Activated gamma-delta T cell treated with anti-CD3 and anti-CD28 coated beads, Interleukin-2, amount 50 U/mL, for 16 hours (primary cell): ENCODE measurements around the gene MACROD2.

Source experiments
- DNase-seq: peaks from one replicate; pipeline ENCODE4 v3.0.0-alpha.2; 2020; ENCODE audit warnings: low read depth

MACROD2 gene

DNA sequence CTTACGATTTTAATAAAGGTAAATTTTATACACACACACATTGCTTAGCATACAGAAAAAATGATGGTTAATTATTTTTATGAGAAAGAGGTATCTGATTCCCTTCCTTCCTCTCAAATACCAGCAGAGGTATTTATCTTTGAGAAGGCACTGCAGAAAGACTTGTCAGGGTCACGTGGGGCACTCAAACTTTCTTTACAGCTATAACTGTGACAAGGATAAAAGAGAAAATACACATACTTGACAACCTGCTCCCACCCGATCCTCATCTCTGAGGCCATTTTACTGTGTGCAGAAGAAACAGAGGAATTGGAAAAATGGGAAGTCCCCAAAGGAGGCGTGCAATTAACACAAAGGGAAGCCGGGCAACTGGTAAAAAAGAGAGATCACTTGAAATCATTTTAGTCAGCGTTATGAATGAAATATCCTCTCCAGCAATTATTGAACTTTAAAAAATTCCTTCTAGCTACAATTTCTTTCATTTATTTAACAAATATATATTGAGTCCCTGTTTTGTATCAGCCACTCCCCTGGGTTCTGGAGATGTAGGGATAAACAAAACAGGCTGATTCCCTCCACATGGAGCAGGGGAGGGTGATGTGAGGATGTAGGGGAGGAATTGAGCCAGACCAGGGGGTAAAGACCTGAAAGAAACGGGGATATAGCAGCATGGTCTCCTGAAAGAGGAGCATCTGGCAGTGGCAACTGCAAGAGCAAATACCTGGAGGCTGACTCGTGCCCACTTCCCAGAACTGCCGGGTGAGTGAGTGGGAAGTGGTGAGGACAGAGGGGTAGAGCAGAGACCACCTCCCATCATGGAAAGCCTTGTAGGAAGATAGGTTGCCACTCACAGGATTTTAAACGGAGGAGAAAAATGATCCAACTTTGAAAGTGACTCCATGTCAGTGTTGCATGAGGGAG is 2067.6 kb downstream of the MACROD2 start:
- DNase-seq = no peak

DNA sequence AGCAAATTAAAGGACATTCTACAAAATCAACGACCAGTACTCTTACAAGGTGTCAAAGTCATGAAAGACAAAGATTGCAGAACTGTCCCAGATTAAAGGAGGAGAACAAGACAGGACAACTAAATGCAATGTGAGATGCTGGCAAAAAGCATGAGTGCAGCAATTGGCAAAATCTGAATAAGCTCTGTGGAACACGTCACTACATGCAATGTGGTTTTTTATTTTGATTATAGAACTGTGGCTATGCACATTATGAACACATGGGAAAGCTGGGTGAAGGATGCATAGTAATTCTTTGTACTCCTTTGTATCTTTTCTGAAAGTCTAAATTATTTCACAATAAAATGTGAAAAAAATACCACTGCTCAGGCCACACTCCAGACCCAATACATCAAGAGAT is 2068.6 kb downstream of the MACROD2 start:
- DNase-seq = no peak

DNA sequence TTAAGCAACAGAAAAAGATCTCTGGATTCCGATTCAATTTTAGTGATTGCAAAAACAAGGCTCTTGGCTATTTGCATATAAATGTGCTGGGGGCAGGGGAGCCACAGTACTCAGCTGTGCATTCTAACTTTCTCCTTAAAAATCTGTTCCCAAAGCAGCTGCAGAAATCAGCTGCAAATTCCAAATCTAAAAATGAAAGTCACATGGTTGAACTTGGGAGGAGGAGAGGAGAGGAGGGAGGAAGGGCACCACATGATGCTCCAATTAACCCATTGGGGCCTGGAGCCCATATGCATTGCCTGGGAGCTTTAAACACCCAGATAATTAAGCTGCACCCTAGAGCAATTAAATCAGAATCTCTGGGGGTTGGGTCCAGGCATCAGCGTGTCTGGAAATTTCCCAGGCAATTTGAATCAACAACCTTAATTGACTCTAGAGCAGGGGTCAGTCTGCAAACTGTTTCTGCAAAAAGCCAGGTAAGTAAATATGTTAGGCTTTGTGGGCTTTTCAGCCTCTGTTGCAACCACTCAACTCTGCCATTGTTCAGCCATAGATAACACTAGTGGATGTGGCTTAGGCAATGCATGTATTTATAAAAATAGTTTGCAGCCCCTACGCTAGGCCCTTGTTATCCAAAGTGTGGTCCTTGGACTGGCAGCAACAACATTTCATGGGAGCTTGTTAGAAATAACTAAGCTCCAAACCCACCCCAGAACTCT is 2069.8 kb downstream of the MACROD2 start:
- DNase-seq = no peak

DNA sequence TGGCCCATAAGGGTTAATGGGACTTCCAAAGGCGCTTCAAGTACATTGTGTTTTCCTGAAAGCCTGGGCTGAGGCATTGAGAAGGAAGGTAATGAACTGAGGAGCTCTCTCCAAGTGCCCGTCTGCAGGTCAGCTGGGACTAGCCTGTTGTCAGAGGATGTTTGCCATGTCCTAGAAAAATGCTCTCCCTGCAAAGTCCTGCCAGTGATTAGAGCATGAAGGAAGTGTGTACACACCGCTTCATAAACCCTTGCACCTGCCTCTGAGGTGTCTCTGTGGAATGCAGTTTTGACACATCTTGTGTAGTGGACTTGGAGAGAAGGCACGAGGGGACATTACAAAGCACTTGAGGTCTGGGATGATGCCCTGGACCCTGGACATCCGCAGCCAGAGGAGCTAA is 2071.3 kb downstream of the MACROD2 start:
- no peak for DNase-seq

DNA sequence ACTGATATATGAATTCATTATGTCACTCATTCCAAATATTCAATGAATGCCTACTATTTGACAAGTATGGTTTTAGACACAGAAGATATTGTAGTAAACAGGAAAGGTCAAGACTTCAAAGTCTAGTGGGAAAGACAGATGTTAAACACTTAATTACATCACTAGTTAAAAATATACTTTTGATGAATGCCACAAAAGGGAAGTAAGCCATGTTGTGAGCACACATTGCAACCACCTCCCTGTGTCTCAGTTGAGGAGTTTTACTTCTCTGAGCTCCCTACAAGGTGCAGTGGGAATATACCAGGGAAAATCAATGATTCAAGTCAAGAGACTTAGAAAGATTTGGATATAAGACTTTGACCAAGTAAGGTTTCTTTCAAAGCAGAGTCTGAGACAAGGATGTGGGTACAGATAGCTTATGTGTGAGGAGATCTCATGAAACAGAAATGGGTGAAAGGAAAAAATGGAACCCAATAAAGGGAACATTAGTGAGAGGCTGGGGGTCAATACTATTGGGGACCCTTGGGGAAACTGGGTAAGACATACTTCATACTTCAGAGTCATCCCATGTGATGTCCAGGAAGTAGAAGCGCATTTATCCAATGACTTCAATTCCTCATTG is 2074.2 kb downstream of the MACROD2 start:
- no peak for DNase-seq

DNA sequence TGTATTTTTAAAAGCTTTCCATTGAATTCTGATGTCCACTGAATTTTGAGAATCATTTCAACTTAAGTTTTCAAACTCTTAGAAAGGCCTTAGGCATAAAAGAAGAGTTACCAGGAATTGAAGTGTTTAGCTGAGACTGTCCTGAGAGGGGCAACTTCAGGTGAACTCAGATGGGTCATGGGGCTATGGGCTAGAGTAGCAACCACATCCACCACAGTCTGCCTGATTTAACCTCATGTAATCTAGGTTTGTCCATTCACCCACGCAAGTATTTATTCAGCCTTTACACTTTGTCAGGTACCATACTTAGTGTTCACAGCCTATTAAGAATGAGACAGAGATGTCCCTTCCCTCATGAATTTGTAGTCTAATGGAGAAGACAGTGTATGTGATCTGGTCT is 2076.9 kb downstream of the MACROD2 start:
- DNase-seq = no peak

DNA sequence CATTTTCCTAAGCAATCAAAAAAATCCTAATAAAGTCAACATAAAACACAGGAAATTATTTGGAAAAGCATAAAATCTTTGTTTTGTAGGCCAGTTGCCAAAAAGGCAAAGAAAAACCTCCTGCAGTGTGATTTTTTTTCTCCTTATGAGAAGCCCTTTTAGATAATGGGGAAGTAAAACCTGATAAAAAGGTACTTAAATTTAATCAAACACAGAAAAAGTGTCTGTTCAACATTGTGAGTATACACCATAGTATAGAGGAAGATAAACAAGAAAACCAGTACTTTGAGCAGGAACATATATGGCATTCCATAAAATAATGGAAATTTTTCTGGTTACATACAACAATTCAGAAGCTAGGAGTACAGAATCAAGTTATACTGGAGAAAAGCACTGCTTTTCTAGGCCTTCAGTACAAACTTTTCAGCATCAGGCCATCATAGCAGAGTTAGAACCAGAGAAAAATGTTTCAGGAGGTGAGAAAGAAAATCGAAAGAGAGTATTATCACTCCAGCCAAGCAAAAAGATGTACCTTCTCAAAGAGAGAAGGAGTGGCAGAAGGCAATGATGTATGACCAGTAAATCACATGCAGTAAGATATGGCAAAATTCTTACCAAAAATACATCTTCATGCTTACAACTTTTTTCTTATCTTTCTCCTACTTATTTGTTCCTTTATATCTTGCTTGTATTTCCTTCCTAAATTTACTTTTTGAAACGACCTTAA is 2083.0 kb downstream of the MACROD2 start:
- DNase-seq = no peak

DNA sequence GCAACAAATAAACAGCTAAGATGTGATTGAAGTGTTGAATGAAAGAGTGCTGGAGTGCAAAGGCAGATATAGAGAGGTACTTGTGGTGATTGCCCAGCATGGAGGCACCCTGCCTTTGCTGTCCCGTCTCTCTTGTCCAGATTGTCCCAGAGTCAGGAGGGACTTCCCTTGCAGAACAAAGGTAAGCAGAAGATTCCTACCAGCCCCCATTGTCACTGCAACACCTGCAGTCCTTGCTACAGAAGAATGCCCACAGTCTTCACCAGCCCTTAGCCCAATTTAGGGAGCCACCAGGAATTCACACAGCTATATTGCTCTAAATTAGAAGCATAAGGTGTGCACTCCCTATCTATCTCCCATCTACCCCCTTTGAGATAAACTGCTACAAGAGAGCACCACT is 2086.1 kb downstream of the MACROD2 start:
- no peak for DNase-seq

DNA sequence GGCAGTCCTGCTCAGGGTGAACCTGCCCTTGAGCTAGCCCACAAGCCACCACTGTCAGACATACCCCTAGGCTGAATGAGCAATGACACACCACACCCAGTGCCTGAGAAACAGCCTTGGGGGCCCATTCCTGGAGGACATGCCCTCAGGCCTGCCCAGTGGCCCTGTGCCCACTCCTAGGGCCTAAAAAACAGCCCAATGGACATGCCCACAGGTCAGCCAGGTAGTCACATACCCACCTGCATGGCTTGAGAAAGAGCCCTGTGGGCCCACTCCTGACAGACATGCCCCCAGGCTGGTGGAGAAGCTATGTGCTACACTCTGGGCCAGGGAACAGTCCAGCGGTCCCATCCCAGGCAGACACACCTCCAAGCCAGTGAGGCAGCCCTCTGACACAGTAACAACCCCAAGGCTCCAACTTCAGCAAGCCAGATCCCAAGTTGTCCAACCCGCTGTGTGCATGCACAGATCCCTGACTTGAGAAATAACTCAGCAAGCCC is 2086.8 kb downstream of the MACROD2 start:
- no peak for DNase-seq

DNA sequence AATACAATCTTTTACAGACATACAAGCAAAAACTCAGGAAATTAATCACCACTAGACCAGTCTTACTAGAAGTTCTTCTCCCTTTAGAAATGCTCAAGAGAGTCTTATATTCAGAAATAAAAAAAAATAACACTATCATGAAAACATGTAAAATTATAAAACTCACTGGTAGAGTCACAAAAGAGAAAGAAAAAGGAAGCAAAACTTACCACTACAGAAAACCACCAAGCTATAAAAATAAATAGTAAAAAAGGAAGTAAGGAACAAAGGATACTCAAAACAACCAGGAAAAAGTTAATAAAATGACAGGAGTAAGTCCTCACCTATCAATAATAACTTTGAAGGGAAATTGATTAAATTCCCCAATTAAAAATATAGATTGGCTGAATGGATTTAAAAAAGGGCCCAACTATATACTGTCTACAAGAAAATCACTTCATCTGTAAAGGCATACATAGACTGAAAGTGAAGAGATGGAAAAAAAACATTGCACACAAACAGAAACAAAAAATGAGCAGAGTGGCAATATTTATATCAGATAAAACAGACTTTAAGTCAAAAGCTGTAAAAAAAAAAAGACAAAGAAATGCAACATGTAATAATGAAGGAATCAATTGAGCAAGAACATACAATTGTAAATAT is 2088.4 kb downstream of the MACROD2 start:
- no peak for DNase-seq

DNA sequence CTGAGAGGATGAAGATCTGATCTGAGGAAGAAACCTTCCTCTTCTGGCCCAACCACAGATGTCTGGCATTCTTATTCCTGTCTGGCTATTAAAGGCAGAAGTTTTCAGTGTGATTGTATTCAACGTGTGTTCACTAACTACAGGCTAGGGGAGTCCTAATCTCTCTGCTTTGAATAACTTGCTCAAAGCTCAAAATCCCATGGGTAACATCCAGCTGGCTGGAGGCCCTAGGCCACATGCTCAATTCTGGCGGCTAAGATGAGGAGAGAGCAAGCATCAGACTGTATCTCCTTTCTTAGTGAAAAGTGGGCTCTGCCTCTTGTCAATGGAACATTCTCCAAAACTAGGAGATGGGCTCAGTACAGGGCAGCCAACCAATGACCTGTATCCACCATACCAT is 2099.9 kb downstream of the MACROD2 start:
- no peak for DNase-seq

DNA sequence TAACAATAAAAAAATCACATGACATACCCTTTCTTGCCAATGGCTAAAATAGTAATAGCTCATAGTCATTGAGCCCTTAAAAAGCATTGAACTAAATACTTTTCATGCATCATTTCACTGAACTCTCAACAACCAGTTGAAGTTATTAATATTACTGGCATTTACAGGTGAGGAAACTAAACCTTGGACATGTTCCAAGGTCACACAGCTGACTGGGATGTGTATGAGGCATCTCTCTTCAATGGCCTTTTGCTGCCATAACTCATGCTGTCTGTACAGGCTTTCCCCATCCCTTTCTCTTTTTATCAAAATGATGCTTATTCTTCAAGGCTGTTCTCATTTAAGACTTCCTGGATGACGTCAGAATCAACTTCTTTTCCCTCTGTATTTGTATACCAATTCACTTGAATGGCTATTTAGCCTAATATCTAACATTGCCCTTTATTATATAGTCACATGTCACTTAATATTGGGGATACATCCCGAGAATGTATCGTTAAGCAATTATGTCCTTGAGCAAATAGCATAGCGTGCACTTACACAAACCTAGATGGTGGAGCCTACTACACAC is 2101.5 kb downstream of the MACROD2 start:
- no peak for DNase-seq

DNA sequence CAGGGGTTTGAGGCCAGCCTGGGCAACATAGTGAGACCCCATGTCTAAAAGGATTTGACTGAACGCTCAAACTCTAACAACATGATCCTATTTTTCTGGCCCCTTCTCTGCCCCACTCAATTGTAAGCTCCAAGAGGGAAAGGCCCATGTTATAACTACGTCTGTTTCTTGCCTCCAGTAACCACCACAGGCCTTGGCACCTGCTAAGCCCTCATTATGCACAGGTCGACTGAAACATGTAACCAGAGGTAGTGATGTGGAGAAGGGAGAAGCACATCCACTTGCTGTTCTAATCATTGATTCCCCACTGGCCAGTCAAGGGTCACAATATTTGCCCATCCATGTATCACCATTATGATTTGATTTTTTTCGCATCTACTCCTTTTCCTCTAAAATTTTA is 2102.5 kb downstream of the MACROD2 start:
- no peak for DNase-seq

DNA sequence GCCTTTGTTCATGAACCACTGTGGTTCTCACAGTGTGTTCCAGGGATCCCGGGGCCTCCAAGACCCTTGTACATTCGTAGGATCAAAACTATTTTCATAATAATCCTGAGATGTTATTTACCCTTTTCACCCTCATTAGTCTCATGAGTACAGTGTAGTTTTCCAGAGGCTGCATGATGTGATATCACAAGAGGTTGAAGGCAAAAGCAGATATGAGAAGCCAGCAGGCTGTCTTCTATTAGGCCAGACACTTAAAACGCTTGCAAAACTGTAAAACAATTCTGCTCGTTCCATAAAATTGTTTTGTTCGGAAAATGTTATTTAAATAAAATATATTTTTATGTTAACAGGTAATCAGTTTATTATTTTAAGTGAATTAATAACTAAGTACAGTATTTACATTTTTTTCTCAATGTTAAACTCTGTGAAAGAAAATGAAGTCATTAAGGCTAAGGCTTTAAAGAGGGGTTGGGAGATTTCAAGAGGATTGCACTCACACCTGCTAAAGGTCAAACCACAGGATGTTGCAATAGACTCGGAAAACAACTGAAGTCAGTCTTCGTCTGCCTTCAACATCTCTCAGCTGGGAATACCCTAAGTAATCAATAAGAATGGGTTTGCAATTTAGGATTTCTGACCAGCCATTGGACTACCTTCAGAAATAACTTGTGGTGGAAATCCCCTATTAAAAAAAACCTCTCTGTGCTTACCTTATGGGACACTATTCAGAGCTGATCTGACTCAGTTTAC is 2103.7 kb downstream of the MACROD2 start:
- DNase-seq = no peak

DNA sequence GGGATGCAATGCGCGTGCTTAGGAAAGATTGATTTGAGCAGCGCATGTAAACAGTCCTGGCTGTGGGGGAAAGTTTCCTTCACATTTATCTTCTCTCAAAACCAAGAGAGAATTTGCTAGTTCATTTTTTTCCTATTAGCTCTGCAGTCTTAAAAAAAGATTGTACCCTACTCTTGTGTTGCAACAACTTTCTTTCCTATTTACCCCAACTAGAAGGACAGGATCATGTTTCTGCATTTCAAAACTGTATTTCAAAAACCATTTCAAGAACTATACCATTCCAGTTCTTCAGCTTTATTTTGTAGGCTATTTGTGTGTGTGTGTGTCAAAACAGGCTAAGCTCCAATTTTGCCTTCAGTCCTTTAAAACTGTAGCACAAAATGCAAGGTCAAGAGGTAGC is 2104.8 kb downstream of the MACROD2 start:
- DNase-seq = no peak

DNA sequence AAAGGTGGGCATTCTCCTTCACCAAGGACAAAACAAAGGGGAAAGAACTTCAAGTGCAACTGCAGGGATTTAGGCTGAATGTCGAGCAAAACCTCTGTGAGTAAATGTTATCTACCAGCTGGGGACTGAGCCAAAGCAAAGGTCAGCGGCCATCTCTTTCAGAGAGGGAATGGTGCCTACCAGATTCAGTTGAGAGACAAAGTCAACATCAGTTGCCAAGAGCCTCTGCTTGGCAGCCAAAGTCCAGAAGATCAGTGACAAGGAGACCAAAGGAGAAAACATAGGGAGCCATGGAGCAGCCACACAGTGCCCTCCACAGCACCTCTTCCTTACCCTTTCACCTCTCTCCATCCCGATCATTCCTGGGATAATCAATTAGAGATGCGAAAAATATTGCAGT is 2105.5 kb downstream of the MACROD2 start:
- DNase-seq = no peak
